Cerebellar nuclear complex (tissue), 1 donor: ENCODE data around the gene FBLN2.
"Not testable (repeated sequence)": the region's sequence is repeated elsewhere in the genome, so short reads cannot be mapped to it uniquely, and the experiment has no call there.

Source experiments
- DNase-seq, 2 experiments: peaks; one replicate each; lab custom pipeline; 2025; lab: John Stamatoyannopoulos, UW

FBLN2 gene

GRCh38 chr3:13549623-13550422 is 898 bp downstream of the FBLN2 start:
- DNase-seq, result no peak

- no peak for DNase-seq
Observed at GRCh38 chr3:13550423-13550690, 1.4 kb downstream of the FBLN2 start.

GRCh38 chr3:13550791-13551360 is 2.0 kb downstream of the FBLN2 start:
- no peak for DNase-seq

- no peak for DNase-seq
Observed at GRCh38 chr3:13552857-13553652, 4.1 kb downstream of the FBLN2 start.

GRCh38 chr3:13553686-13554085 is 4.8 kb downstream of the FBLN2 start:
- DNase-seq, result no peak

GRCh38 chr3:13555753-13556152 is 6.8 kb downstream of the FBLN2 start:
- no peak for DNase-seq

GRCh38 chr3:13556207-13556606 is 7.3 kb downstream of the FBLN2 start:
- no peak for DNase-seq

- no peak for DNase-seq
Observed at GRCh38 chr3:13556917-13557316, 8.0 kb downstream of the FBLN2 start.

- no peak for DNase-seq
Observed at GRCh38 chr3:13557417-13557816, 8.5 kb downstream of the FBLN2 start.

GRCh38 chr3:13557926-13558325 is 9.0 kb downstream of the FBLN2 start:
- DNase-seq, result no peak

- DNase-seq, result no peak
Observed at GRCh38 chr3:13558651-13559050, 9.7 kb downstream of the FBLN2 start.

- DNase-seq, result no peak
Observed at GRCh38 chr3:13559764-13560525, 11.0 kb downstream of the FBLN2 start.

- DNase-seq, result no peak
Observed at GRCh38 chr3:13561376-13561775, 12.5 kb downstream of the FBLN2 start.

GRCh38 chr3:13561967-13562366 is 13.0 kb downstream of the FBLN2 start:
- DNase-seq, result no peak

- not testable (repeated sequence) for DNase-seq
Observed at GRCh38 chr3:13562421-13562820, 13.5 kb downstream of the FBLN2 start.

- no peak for DNase-seq
Observed at GRCh38 chr3:13563321-13563720, 14.4 kb downstream of the FBLN2 start.

- DNase-seq, result no peak
Observed at GRCh38 chr3:13563911-13564310, 15.0 kb downstream of the FBLN2 start.

GRCh38 chr3:13564751-13565560 is 16.0 kb downstream of the FBLN2 start:
- DNase-seq, result no peak

- DNase-seq, result no peak
Observed at GRCh38 chr3:13565581-13566452, 16.9 kb downstream of the FBLN2 start.

- DNase-seq, result no peak
Observed at GRCh38 chr3:13566453-13566748, 17.5 kb downstream of the FBLN2 start.
